NCI-H1048 (cell line): ENCODE data around the gene CCL11.

ENCODE experiments used
- DNase-seq: peaks from one replicate; lab custom pipeline; 2025; lab: John Stamatoyannopoulos, UW

CCL11 gene

GRCh38 chr17:34257299-34257985 lies 28.1 kb upstream of the CCL11 start:
- DNase-seq, result no peak

GRCh38 chr17:34257986-34258326 lies 27.6 kb upstream of the CCL11 start:
- no peak for DNase-seq

GRCh38 chr17:34259146-34259545 lies 26.4 kb upstream of the CCL11 start:
- no peak for DNase-seq

- no peak for DNase-seq
Observed at GRCh38 chr17:34260861-34261260, 24.7 kb upstream of the CCL11 start.

- DNase-seq, result no peak
Observed at GRCh38 chr17:34261568-34262337, 23.8 kb upstream of the CCL11 start.

- DNase-seq, result no peak
Observed at GRCh38 chr17:34265711-34266110, 19.8 kb upstream of the CCL11 start.

- DNase-seq, result no peak
Observed at GRCh38 chr17:34269969-34270368, 15.6 kb upstream of the CCL11 start, which contains the start of gene CCL7. Gene CCL7, plus strand, starts transcription at chr17:34270221. Its CDS starts 70 bp downstream, at chr17:34270291.

- no peak for DNase-seq
Observed at GRCh38 chr17:34275881-34276280, 9.7 kb upstream of the CCL11 start.

- no peak for DNase-seq
Observed at GRCh38 chr17:34276826-34277225, 8.7 kb upstream of the CCL11 start.

- DNase-seq, result no peak
Observed at GRCh38 chr17:34283571-34283970, 2.0 kb upstream of the CCL11 start.

- DNase-seq, result no peak
Observed at GRCh38 chr17:34287875-34288274, 2.3 kb downstream of the CCL11 start.

- DNase-seq, result no peak
Observed at GRCh38 chr17:34290586-34290985, 5.0 kb downstream of the CCL11 start.

- no peak for DNase-seq
Observed at GRCh38 chr17:34291721-34292348, 6.3 kb downstream of the CCL11 start.

GRCh38 chr17:34299027-34299426 lies 13.5 kb downstream of the CCL11 start:
- DNase-seq, result no peak

GRCh38 chr17:34299956-34300577 lies 14.5 kb downstream of the CCL11 start:
- no peak for DNase-seq

GRCh38 chr17:34300652-34301370 lies 15.3 kb downstream of the CCL11 start:
- DNase-seq, result no peak

GRCh38 chr17:34301986-34302385 lies 16.4 kb downstream of the CCL11 start:
- no peak for DNase-seq

GRCh38 chr17:34302636-34303035 lies 17.1 kb downstream of the CCL11 start:
- DNase-seq, result no peak

- no peak for DNase-seq
Observed at GRCh38 chr17:34303606-34304005, 18.1 kb downstream of the CCL11 start.

- no peak for DNase-seq
Observed at GRCh38 chr17:34305061-34305460, 19.5 kb downstream of the CCL11 start.

- no peak for DNase-seq
Observed at GRCh38 chr17:34305606-34306005, 20.1 kb downstream of the CCL11 start.

- no peak for DNase-seq
Observed at GRCh38 chr17:34306466-34306865, 20.9 kb downstream of the CCL11 start.
